HEK293 (cell line): ENCODE data around the gene C19orf73.

Source experiments
- CTCF ChIA-PET: fragments of 350-600 bp; formaldehyde crosslinking; extraction: SDS; loops from one replicate; lab custom pipeline; 2021; ENCODE audit warnings: antibody characterized with exemption; lab: Yijun Ruan, JAX
- POLR2A ChIA-PET: fragments of 300-600 bp; formaldehyde crosslinking; extraction: SDS; loops from one replicate; lab custom pipeline; 2020; ENCODE audit warnings: antibody characterized with exemption, inconsistent platforms; lab: Yijun Ruan, JAX
- H3K27ac ChIP-seq: fragments of 200-500 bp; sonication (Bioruptor generic); 2 replicates; pipeline ENCODE4 v1.5.1; 2014; ENCODE audit warnings: low read depth, low read length, control low read depth, inconsistent platforms; ENCODE audit errors: extremely low read depth
- H3K36me3 ChIP-seq, 2 experiments: fragments of 200-500 bp in 1 of 2; sonication (Bioruptor generic) in 1 of 2; 1 replicate in 1 of 2; 2 replicates in 1 of 2; pipeline ENCODE4 v1.5.1; 2014 to 2017; ENCODE audit warnings: inconsistent platforms in 2 of 2, low read length in 2 of 2; ENCODE audit not compliant: control insufficient read depth in 2 of 2, insufficient read depth in 1 of 2
- H3K4me1 ChIP-seq: fragments of 200-500 bp; sonication (Bioruptor generic); 2 replicates; pipeline ENCODE4 v1.5.1; 2014; ENCODE audit warnings: mild to moderate bottlenecking, low read length, inconsistent platforms; ENCODE audit not compliant: control insufficient read depth, insufficient read depth
- H3K4me3 ChIP-seq: 2 replicates; pipeline ENCODE4 v1.5.1; 2011; ENCODE audit warnings: low read depth, mild to moderate bottlenecking, control low read depth, low read length, moderate library complexity
- H3K9me3 ChIP-seq: fragments of 200-500 bp; sonication (Bioruptor generic); 2 replicates; pipeline ENCODE4 v1.5.1; 2014; ENCODE audit warnings: low read depth, low read length, inconsistent platforms; ENCODE audit not compliant: control insufficient read depth, insufficient read depth
- BCL11A ChIP-seq: fragments of 450-650 bp; formaldehyde crosslinking; IDR thresholded peaks from 2 replicates; pipeline ENCODE4 v1.5.1; 2016; ENCODE audit warnings: low read depth, missing biosample characterization, missing genetic modification characterization
- BCL11B ChIP-seq: fragments of 450-650 bp; formaldehyde crosslinking; IDR thresholded peaks from 2 replicates; pipeline ENCODE4 v1.5.1; 2016; ENCODE audit warnings: low read depth, missing biosample characterization, missing genetic modification characterization
- KLF1 ChIP-seq: fragments of 450-650 bp; formaldehyde crosslinking; IDR thresholded peaks from 2 replicates; pipeline ENCODE4 v1.5.1; 2016; ENCODE audit warnings: missing biosample characterization, missing genetic modification characterization
- KLF7 ChIP-seq: fragments of 450-650 bp; formaldehyde crosslinking; IDR thresholded peaks from 2 replicates; pipeline ENCODE4 v1.5.1; 2016; ENCODE audit warnings: missing biosample characterization, missing genetic modification characterization, borderline replicate concordance
- MEIS1 ChIP-seq: sonication (generic); formaldehyde crosslinking; IDR thresholded peaks from 2 replicates; pipeline ENCODE4 v1.8.1; 2022; ENCODE audit warnings: missing genetic modification reagents, mild to moderate bottlenecking, borderline replicate concordance
- MZF1 ChIP-seq: fragments of 450-650 bp; formaldehyde crosslinking; IDR thresholded peaks from 2 replicates; pipeline ENCODE4 v1.5.1; 2017; ENCODE audit warnings: missing biosample characterization, missing genetic modification characterization, borderline replicate concordance
- PRDM10 ChIP-seq: fragments of 450-650 bp; formaldehyde crosslinking; IDR thresholded peaks from 2 replicates; pipeline ENCODE4 v1.5.1; 2016; ENCODE audit warnings: missing biosample characterization, missing genetic modification characterization
- SP3 ChIP-seq: fragments of 450-650 bp; formaldehyde crosslinking; IDR thresholded peaks from 2 replicates; pipeline ENCODE4 v1.5.1; 2016; ENCODE audit warnings: missing biosample characterization, missing genetic modification characterization
- ZNF146 ChIP-seq: fragments of 450-650 bp; formaldehyde crosslinking; IDR thresholded peaks from 2 replicates; pipeline ENCODE4 v1.5.1; 2016; ENCODE audit warnings: missing biosample characterization, missing genetic modification characterization
- ZNF157 ChIP-seq: fragments of 450-650 bp; formaldehyde crosslinking; IDR thresholded peaks from 2 replicates; pipeline ENCODE4 v1.5.1; 2016; ENCODE audit warnings: missing biosample characterization, missing genetic modification characterization
- ZNF18 ChIP-seq: fragments of 450-650 bp; formaldehyde crosslinking; IDR thresholded peaks from 2 replicates; pipeline ENCODE4 v1.5.1; 2016; ENCODE audit warnings: missing biosample characterization, missing genetic modification characterization
- ZNF184 ChIP-seq: fragments of 450-650 bp; IDR thresholded peaks from 2 replicates; pipeline ENCODE4 v1.5.1; 2018; ENCODE audit warnings: missing biosample characterization, mild to moderate bottlenecking, missing genetic modification characterization
- ZNF19 ChIP-seq: fragments of 450-650 bp; formaldehyde crosslinking; IDR thresholded peaks from 2 replicates; pipeline ENCODE4; 2016; ENCODE audit warnings: missing biosample characterization, missing genetic modification characterization, low read depth
- ZNF202 ChIP-seq: fragments of 450-650 bp; formaldehyde crosslinking; IDR thresholded peaks from 2 replicates; pipeline ENCODE4 v1.5.1; 2016; ENCODE audit warnings: missing biosample characterization, missing genetic modification characterization, borderline replicate concordance
- ZNF514 ChIP-seq: fragments of 450-650 bp; formaldehyde crosslinking; IDR thresholded peaks from 2 replicates; pipeline ENCODE4 v1.5.1; 2016; ENCODE audit warnings: missing biosample characterization, missing genetic modification characterization
- ZNF623 ChIP-seq: fragments of 450-650 bp; formaldehyde crosslinking; IDR thresholded peaks from 2 replicates; pipeline ENCODE4 v1.5.1; 2016; ENCODE audit warnings: missing biosample characterization, missing genetic modification characterization
- ZNF843 ChIP-seq: fragments of 450-650 bp; formaldehyde crosslinking; IDR thresholded peaks from 2 replicates; pipeline ENCODE4 v1.5.1; 2016; ENCODE audit warnings: missing biosample characterization, missing genetic modification characterization
- ZSCAN23 ChIP-seq: fragments of 450-650 bp; formaldehyde crosslinking; IDR thresholded peaks from 2 replicates; pipeline ENCODE4 v1.5.1; 2016; ENCODE audit warnings: missing biosample characterization, missing genetic modification characterization
- TF ChIP-seq, protein P1 (sequence below): fragments of 450-650 bp; formaldehyde crosslinking; IDR thresholded peaks from 2 replicates; pipeline ENCODE4 v1.5.1; 2016; ENCODE audit warnings: missing biosample characterization, missing genetic modification characterization, borderline replicate concordance
- TF ChIP-seq, protein P2 (sequence below): fragments of 450-650 bp; formaldehyde crosslinking; IDR thresholded peaks from 2 replicates; pipeline ENCODE4 v1.5.1; 2016; ENCODE audit warnings: missing biosample characterization, missing genetic modification characterization
- TF ChIP-seq, protein P3 (sequence below): fragments of 450-650 bp; formaldehyde crosslinking; IDR thresholded peaks from 2 replicates; pipeline ENCODE4 v1.5.1; 2017; ENCODE audit warnings: missing biosample characterization, missing genetic modification characterization

C19orf73 gene

DNA sequence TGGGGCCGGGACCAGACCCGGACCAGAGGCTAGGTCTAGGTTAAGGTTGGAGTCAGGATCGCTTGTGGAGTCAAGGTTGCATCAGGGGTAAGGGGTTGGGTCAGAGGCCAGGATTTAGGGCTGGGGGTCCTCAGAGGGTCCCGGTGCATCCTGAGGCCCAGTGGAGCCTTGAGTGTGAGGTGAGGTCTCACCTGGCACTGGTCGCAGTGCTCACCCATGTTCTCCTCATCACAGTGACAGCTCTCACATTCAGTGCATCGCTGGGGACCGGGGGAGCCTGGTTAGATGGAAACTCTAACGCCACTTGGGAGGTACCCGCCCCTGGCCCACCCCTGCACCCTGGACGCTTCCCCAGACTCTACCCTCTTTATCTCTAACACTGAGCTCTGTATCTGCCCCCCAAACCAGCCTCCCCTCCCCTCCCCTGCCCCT, 33.2 kb upstream of the C19orf73 start (continued):
- TF ChIP-seq, protein P1, sequence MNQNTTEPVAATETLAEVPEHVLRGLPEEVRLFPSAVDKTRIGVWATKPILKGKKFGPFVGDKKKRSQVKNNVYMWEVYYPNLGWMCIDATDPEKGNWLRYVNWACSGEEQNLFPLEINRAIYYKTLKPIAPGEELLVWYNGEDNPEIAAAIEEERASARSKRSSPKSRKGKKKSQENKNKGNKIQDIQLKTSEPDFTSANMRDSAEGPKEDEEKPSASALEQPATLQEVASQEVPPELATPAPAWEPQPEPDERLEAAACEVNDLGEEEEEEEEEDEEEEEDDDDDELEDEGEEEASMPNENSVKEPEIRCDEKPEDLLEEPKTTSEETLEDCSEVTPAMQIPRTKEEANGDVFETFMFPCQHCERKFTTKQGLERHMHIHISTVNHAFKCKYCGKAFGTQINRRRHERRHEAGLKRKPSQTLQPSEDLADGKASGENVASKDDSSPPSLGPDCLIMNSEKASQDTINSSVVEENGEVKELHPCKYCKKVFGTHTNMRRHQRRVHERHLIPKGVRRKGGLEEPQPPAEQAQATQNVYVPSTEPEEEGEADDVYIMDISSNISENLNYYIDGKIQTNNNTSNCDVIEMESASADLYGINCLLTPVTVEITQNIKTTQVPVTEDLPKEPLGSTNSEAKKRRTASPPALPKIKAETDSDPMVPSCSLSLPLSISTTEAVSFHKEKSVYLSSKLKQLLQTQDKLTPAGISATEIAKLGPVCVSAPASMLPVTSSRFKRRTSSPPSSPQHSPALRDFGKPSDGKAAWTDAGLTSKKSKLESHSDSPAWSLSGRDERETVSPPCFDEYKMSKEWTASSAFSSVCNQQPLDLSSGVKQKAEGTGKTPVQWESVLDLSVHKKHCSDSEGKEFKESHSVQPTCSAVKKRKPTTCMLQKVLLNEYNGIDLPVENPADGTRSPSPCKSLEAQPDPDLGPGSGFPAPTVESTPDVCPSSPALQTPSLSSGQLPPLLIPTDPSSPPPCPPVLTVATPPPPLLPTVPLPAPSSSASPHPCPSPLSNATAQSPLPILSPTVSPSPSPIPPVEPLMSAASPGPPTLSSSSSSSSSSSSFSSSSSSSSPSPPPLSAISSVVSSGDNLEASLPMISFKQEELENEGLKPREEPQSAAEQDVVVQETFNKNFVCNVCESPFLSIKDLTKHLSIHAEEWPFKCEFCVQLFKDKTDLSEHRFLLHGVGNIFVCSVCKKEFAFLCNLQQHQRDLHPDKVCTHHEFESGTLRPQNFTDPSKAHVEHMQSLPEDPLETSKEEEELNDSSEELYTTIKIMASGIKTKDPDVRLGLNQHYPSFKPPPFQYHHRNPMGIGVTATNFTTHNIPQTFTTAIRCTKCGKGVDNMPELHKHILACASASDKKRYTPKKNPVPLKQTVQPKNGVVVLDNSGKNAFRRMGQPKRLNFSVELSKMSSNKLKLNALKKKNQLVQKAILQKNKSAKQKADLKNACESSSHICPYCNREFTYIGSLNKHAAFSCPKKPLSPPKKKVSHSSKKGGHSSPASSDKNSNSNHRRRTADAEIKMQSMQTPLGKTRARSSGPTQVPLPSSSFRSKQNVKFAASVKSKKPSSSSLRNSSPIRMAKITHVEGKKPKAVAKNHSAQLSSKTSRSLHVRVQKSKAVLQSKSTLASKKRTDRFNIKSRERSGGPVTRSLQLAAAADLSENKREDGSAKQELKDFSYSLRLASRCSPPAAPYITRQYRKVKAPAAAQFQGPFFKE (tag by site-specific recombination): no peak
- no peak for TF ChIP-seq ZNF19 (tag by site-specific recombination)
- no peak for TF ChIP-seq ZNF623
- no peak for TF ChIP-seq ZNF146 (tag by site-specific recombination)
- peak; percentile 81 for TF ChIP-seq SP3 (tag by site-specific recombination)
- TF ChIP-seq, all 188 proteins: peak for 3

DNA sequence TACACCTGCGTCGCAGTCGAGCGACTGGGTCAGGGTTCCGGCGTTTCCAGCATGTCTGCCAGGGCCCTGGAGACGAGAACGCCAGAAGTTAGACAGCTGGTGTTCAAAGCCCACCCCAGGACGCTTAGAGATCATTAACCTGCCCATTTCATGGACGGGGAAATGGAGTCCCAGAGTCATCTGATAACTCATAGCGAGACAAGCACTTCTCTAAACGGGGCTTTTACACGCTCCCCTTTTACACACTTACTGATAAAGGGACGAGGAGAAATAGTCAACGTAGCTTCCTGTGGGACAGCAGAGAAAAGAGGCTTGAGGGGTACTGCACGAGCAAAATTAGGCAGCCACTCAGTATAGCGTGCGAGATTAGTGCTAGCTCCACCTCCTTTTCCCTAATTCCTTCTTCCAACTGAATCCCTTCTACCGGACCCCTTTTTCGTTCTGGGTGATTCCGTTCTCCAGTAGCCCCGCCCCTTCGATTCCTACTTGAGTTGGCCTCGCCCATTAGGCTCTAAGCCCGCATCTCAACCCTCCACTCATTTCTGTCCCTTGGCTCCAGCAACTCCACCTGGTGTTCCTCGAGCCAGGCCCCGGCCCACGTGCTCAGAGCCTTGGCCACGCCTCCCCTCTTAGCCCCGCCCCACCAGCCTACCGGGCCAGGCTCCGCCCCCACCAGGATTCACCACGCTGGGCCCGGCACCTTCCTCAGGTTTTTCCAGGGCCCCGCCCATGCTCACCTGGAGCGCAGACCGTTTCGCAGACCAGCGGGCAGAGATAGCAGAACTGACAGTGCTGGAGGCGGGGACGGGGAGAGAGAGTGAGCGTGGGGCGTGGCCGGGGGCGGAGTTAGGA, 32.5 kb upstream of the C19orf73 start:
- Histone ChIP-seq H3K27ac (no peak overlapping the region), H3K4me1 (peaks cover 6% of the 10 kb centered on the region), H3K4me3 (no peak overlapping the region), H3K36me3 (no peaks in the 10 kb centered on the region), H3K9me3 (no peaks in the 10 kb centered on the region)
- ChIA-PET CTCF (interaction anchor here (0.7 to 1.7 kb wide), 3 partner anchors 47 to 57 kb away, joined by 5 to 7 read pairs (median 5); no protein-coding TSS in a partner anchor), POLR2A (interaction anchor here (1.2 to 3.8 kb wide), 5 partner anchors 11 to 37 kb away, joined by 3 to 27 read pairs (median 17); partner anchors contain the start of gene LIN7B)
- TF ChIP-seq KLF7 (tag by site-specific recombination) (no peak), ZNF843 (tag by site-specific recombination) (no peak), MEIS1 (no peak), ZNF157 (no peak), ZNF514 (tag by site-specific recombination) (no peak), ZSCAN23 (tag by site-specific recombination) (no peak), ZNF202 (tag by site-specific recombination) (no peak), BCL11A (no peak), BCL11B (tag by site-specific recombination) (no peak), KLF1 (tag by site-specific recombination) (peak; percentile 63), MZF1 (tag by site-specific recombination) (peak; percentile 93), ZNF18 (tag by site-specific recombination) (no peak), PRDM10 (peak; percentile 99), ZNF184 (no peak)
- TF ChIP-seq, protein P2, sequence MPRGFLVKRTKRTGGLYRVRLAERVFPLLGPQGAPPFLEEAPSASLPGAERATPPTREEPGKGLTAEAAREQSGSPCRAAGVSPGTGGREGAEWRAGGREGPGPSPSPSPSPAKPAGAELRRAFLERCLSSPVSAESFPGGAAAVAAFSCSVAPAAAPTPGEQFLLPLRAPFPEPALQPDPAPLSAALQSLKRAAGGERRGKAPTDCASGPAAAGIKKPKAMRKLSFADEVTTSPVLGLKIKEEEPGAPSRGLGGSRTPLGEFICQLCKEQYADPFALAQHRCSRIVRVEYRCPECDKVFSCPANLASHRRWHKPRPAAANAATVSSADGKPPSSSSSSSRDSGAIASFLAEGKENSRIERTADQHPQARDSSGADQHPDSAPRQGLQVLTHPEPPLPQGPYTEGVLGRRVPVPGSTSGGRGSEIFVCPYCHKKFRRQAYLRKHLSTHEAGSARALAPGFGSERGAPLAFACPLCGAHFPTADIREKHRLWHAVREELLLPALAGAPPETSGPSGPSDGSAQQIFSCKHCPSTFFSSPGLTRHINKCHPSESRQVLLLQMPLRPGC (tag by site-specific recombination): no peak
- TF ChIP-seq, protein P3, sequence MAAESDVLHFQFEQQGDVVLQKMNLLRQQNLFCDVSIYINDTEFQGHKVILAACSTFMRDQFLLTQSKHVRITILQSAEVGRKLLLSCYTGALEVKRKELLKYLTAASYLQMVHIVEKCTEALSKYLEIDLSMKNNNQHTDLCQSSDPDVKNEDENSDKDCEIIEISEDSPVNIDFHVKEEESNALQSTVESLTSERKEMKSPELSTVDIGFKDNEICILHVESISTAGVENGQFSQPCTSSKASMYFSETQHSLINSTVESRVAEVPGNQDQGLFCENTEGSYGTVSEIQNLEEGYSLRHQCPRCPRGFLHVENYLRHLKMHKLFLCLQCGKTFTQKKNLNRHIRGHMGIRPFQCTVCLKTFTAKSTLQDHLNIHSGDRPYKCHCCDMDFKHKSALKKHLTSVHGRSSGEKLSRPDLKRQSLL (tag by site-specific recombination): peak; percentile 99
